GM10266 (cell line): Measurements from ENCODE around the gene PPP4R1.

Source experiments
- DNase-seq: peaks from one replicate; pipeline ENCODE4 v3.0.0; 2012; ENCODE audit errors: extremely low spot score
- TF ChIP-seq, protein P1 (sequence below): IDR thresholded peaks from 2 replicates; pipeline ENCODE4 v1.5.1; 2012; ENCODE audit warnings: mild to moderate bottlenecking, low read depth; ENCODE audit not compliant: control insufficient read depth, insufficient read depth; ENCODE audit errors: missing control alignments

The PPP4R1 gene

GRCh38 chr18:9574473-9575115 is 39.8 kb downstream of the PPP4R1 start:
- TF ChIP-seq, protein P1, sequence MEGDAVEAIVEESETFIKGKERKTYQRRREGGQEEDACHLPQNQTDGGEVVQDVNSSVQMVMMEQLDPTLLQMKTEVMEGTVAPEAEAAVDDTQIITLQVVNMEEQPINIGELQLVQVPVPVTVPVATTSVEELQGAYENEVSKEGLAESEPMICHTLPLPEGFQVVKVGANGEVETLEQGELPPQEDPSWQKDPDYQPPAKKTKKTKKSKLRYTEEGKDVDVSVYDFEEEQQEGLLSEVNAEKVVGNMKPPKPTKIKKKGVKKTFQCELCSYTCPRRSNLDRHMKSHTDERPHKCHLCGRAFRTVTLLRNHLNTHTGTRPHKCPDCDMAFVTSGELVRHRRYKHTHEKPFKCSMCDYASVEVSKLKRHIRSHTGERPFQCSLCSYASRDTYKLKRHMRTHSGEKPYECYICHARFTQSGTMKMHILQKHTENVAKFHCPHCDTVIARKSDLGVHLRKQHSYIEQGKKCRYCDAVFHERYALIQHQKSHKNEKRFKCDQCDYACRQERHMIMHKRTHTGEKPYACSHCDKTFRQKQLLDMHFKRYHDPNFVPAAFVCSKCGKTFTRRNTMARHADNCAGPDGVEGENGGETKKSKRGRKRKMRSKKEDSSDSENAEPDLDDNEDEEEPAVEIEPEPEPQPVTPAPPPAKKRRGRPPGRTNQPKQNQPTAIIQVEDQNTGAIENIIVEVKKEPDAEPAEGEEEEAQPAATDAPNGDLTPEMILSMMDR: no peak
- DNase-seq: no peak

DNA sequence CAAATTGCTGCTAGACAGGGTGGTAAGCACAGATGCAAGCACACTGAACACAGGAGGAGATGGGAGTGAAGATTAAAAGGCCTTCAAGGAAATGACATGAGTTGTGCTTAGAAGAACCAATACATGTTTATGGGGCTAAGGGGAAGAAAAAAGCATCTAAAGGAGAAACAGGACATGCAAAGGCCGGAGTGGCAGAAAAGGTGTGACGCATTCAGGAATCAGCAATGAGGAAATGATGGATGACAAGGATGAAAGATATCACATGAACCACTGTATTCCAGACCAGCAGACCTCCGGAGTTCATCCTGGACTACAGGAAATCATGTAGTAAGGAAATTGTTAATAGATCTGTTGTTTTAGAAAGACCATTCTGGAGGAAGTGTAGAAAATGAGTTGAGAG is 42.8 kb downstream of the PPP4R1 start:
- TF ChIP-seq, protein P1: no peak

GRCh38 chr18:9570255-9570654 is 44.1 kb downstream of the PPP4R1 start:
- no peak for DNase-seq
- TF ChIP-seq, protein P1: no peak

More for the DNA sequence above, 42.8 kb downstream of the PPP4R1 start:
- no peak for DNase-seq

DNA sequence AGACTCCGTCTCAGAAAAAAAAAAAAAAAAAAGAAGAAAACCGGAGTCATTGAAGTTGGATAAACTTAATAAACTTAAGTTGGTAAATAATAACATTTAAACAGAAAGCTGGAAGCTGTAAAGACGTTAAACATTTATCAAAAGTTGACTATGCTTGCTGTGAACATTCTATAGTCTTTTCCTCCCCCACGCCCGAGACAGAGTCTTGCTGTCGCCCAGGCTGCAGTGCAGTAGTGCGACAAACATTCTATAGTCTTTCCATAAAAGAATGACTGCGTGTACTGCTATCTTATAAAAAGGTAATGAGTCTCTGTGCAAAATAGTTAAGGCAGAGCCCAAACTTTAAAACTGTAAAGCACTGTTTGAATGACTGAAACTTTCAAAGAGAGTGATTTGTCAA is 45.2 kb downstream of the PPP4R1 start:
- no peak for DNase-seq
- TF ChIP-seq, protein P1: no peak

GRCh38 chr18:9568186-9568585 is 46.2 kb downstream of the PPP4R1 start:
- TF ChIP-seq, protein P1: no peak
- DNase-seq: no peak

DNA sequence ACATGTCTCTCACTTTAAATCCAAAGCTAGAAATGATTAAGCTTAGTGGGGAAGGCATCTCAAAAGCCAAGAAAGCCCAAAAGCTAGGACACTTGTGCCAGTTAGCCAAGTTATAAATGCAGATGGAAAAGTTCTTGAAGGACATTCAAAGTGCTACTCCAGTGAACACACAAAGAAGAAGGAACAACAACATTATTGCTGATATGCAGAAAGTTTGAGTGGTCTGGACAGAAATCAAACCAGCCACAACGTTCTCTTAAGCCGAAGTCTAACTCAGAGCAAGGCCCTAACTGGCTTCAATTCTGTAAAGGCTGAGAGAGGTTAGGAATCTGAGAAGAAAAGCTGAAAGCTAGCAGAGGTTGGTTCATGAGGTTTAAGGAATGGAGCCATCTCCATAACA is 49.0 kb downstream of the PPP4R1 start:
- TF ChIP-seq, protein P1: no peak
- DNase-seq: no peak

DNA sequence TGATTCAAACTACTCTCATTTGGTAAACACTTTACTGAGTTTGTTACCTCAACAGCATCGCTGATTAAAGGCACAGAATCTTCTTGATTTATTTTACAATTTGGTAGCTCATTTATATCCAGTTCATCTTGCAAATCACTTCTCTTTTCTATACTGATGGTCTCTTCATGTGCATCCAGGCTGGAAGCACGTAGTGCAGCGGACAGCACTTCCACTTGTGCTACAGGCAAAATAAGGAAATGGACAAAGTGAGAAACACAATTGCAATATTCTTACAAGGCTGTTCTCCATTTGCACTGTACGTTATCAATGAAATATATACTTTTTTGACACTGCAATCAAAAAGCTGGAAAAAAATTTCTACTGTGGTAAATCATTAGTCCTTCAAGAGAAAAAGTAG is 51.0 kb downstream of the PPP4R1 start:
- DNase-seq: no peak
- TF ChIP-seq, protein P1: no peak
